H1 (cell line): ENCODE results near the gene ARHGAP42. TPM values are rescaled to one million over a fixed set of nuclear protein-coding genes. Genes with fewer than 3 reads are reported as not detected.

Source experiments
- CTCF ChIA-PET: fragments of 300-600 bp; sonication (Branson Sonifier 250); formaldehyde crosslinking; loops from one replicate; lab custom pipeline; 2021; ENCODE audit not compliant: partially characterized antibody; lab: Charles Lee
- POLR2A ChIA-PET: fragments of 300-600 bp; sonication (Branson Sonifier 250); formaldehyde crosslinking; loops from one replicate; lab custom pipeline; 2021; ENCODE audit warnings: inconsistent platforms; ENCODE audit not compliant: partially characterized antibody; lab: Charles Lee
- DNase-seq, 2 experiments: peaks; one replicate each; pipeline versions ENCODE4 v3.0.0 to v3.0.0-alpha.2; 2010 to 2022; ENCODE audit warnings: low spot score in 2 of 2, low read depth in 1 of 2, mixed read lengths in 1 of 2
- FAIRE-seq: peaks from 2 replicates; lab custom pipeline; 2011; peaks lifted over from hg19 to GRCh38; lab: Jason Lieb, UNC
- H2AFZ ChIP-seq: 2 replicates; pipeline ENCODE4 v1.8.1; 2012; ENCODE audit warnings: low read length, inconsistent platforms
- H2AK5ac ChIP-seq: 2 replicates; pipeline ENCODE4 v1.6.1; 2013; ENCODE audit warnings: low read depth, low read length
- H2BK120ac ChIP-seq: replicated peaks from 2 replicates; pipeline ENCODE3; 2013; ENCODE audit warnings: low read depth, low read length, inconsistent platforms
- H2BK12ac ChIP-seq: 2 replicates; pipeline ENCODE4 v1.6.1; 2013; ENCODE audit warnings: low read depth, low read length
- H2BK15ac ChIP-seq: 2 replicates; pipeline ENCODE4 v1.6.1; 2013; ENCODE audit warnings: low read length
- H2BK20ac ChIP-seq: 2 replicates; pipeline ENCODE4 v1.6.1; 2013; ENCODE audit warnings: low read length
- H2BK5ac ChIP-seq: 2 replicates; pipeline ENCODE4 v1.6.1; 2013; ENCODE audit warnings: low read depth, low read length
- H3K14ac ChIP-seq: 2 replicates; pipeline ENCODE4 v1.6.1; 2013; ENCODE audit warnings: inconsistent platforms; ENCODE audit not compliant: insufficient read length
- H3K18ac ChIP-seq: 2 replicates; pipeline ENCODE4 v1.6.1; 2013; ENCODE audit warnings: low read length; ENCODE audit errors: extremely low read depth
- H3K23ac ChIP-seq: 2 replicates; pipeline ENCODE4 v1.6.1; 2013; ENCODE audit warnings: inconsistent platforms; ENCODE audit not compliant: insufficient read length
- H3K23me2 ChIP-seq: 2 replicates; pipeline ENCODE4 v1.6.1; 2013; ENCODE audit warnings: low read depth, low read length
- H3K27ac ChIP-seq: 2 replicates; pipeline ENCODE4 v1.6.1; 2011; ENCODE audit warnings: low read depth, low read length, inconsistent platforms
- H3K27me3 ChIP-seq, 4 experiments: replicated peaks in 1 of 4; 1 replicate in 1 of 4; 2 replicates in 3 of 4; pipeline versions ENCODE4 v1.6.1 to v1.8.1; 2011 to 2013; ENCODE audit warnings: low read length in 3 of 4, mild to moderate bottlenecking in 3 of 4, inconsistent platforms in 2 of 4, mixed read lengths in 2 of 4, moderate library complexity in 1 of 4; ENCODE audit not compliant: control insufficient read depth in 3 of 4, insufficient read depth in 3 of 4; ENCODE audit errors: extremely low read depth in 1 of 4
- H3K36me3 ChIP-seq, 4 experiments: 2 replicates each; pipeline versions ENCODE4 v1.6.1 to v1.8.1; 2011 to 2013; ENCODE audit warnings: mild to moderate bottlenecking in 4 of 4, low read length in 3 of 4, moderate library complexity in 2 of 4, control low read depth in 1 of 4, inconsistent platforms in 1 of 4; ENCODE audit not compliant: insufficient read depth in 4 of 4, control insufficient read depth in 2 of 4
- H3K4ac ChIP-seq: replicated peaks from 2 replicates; pipeline ENCODE3; 2013; ENCODE audit warnings: low read length, low read depth, mixed read lengths, inconsistent platforms; ENCODE audit not compliant: insufficient read length
- H3K4me1 ChIP-seq, 4 experiments: replicated peaks in 1 of 4; 1 replicate in 1 of 4; 2 replicates in 3 of 4; pipeline versions ENCODE4 v1.6.1 to v1.8.1; 2011 to 2013; ENCODE audit warnings: low read length in 3 of 4, inconsistent platforms in 2 of 4, mixed read lengths in 1 of 4; ENCODE audit not compliant: insufficient read depth in 4 of 4, control insufficient read depth in 3 of 4
- H3K4me2 ChIP-seq, 2 experiments: 2 replicates each; pipeline versions ENCODE4 v1.6.1 to v1.8.1; 2011 to 2013; ENCODE audit warnings: low read depth in 2 of 2, low read length in 2 of 2, control low read depth in 1 of 2, inconsistent platforms in 1 of 2, mild to moderate bottlenecking in 1 of 2; ENCODE audit not compliant: insufficient read depth in 1 of 2
- H3K4me3 ChIP-seq, 4 experiments: fragments of 200-600, 300-600 bp in 1 of 4; sonication (generic), shearing (Covaris generic), sonication (Bioruptor Twin) in 1 of 4; 2 replicates each; pipeline versions ENCODE4 v1.5.1 to v1.8.1; 2011 to 2016; ENCODE audit warnings: low read length in 4 of 4, low read depth in 3 of 4, control low read depth in 2 of 4, inconsistent platforms in 2 of 4, mild to moderate bottlenecking in 2 of 4, mixed read lengths in 1 of 4, moderate library complexity in 1 of 4; ENCODE audit not compliant: insufficient read depth in 2 of 4; ENCODE audit errors: extremely low read depth in 1 of 4
- H3K56ac ChIP-seq: replicated peaks from 2 replicates; pipeline ENCODE3; 2013; ENCODE audit warnings: low read depth, mild to moderate bottlenecking, mixed read lengths, low read length, inconsistent platforms; ENCODE audit not compliant: insufficient read length
- H3K79me1 ChIP-seq: 2 replicates; pipeline ENCODE4 v1.6.1; 2013; ENCODE audit warnings: low read depth, low read length, control low read depth
- H3K79me2 ChIP-seq, 2 experiments: 2 replicates each; pipeline versions ENCODE4 v1.6.1 to v1.8.1; 2012 to 2013; ENCODE audit warnings: low read length in 2 of 2, mild to moderate bottlenecking in 2 of 2, inconsistent platforms in 1 of 2; ENCODE audit not compliant: insufficient read depth in 2 of 2, control insufficient read depth in 1 of 2
- H3K9ac ChIP-seq, 4 experiments: replicated peaks in 1 of 4; 1 replicate in 1 of 4; 2 replicates in 3 of 4; pipeline versions ENCODE4 v1.6.1 to v1.8.1; 2011 to 2013; ENCODE audit warnings: low read depth in 3 of 4, low read length in 3 of 4, control low read depth in 2 of 4, mild to moderate bottlenecking in 2 of 4, moderate library complexity in 2 of 4, inconsistent platforms in 1 of 4; ENCODE audit errors: extremely low read depth in 1 of 4
- H3K9me3 ChIP-seq, 2 experiments: 2 replicates each; pipeline versions ENCODE4 v1.6.1 to v1.8.1; 2012 to 2013; ENCODE audit warnings: mild to moderate bottlenecking in 2 of 2, moderate library complexity in 2 of 2, control low read depth in 1 of 2, inconsistent platforms in 1 of 2, low read depth in 1 of 2, low read length in 1 of 2, mixed read lengths in 1 of 2; ENCODE audit not compliant: insufficient read depth in 2 of 2
- H4K20me1 ChIP-seq, 2 experiments: replicated peaks in 1 of 2; 2 replicates each; pipeline versions ENCODE3 to v1.8.1; 2011 to 2013; ENCODE audit warnings: inconsistent platforms in 2 of 2, low read length in 2 of 2, mild to moderate bottlenecking in 1 of 2; ENCODE audit not compliant: insufficient read depth in 2 of 2, control insufficient read depth in 1 of 2
- H4K5ac ChIP-seq: 2 replicates; pipeline ENCODE4 v1.6.1; 2013; ENCODE audit warnings: low read length, low read depth, mixed read lengths, inconsistent platforms; ENCODE audit not compliant: insufficient read length
- H4K8ac ChIP-seq: 2 replicates; pipeline ENCODE4 v1.8.0; 2013; ENCODE audit warnings: mild to moderate bottlenecking, moderate library complexity, low read length, inconsistent platforms; ENCODE audit not compliant: insufficient read depth; ENCODE audit errors: extremely low read depth
- H4K91ac ChIP-seq: replicated peaks from 2 replicates; pipeline ENCODE3; 2013; ENCODE audit warnings: low read length, mixed read lengths, inconsistent platforms; ENCODE audit not compliant: insufficient read length
- BACH1 ChIP-seq: IDR thresholded peaks from 2 replicates; pipeline ENCODE4 v1.6.1; 2012; ENCODE audit warnings: low read length, improper control_type of control experiment
- BRCA1 ChIP-seq: IDR thresholded peaks from 2 replicates; pipeline ENCODE4 v1.6.1; 2012; ENCODE audit warnings: low read depth, low read length, improper control_type of control experiment
- GTF2F1 ChIP-seq: IDR thresholded peaks from 2 replicates; pipeline ENCODE4 v1.6.1; 2012; ENCODE audit warnings: low read depth, low read length, improper control_type of control experiment, borderline replicate concordance
- JUND ChIP-seq: IDR thresholded peaks from 2 replicates; pipeline ENCODE4 v1.6.1; 2011; ENCODE audit warnings: mild to moderate bottlenecking, improper control_type of control experiment, low read length
- POLR2AphosphoS5 ChIP-seq: IDR thresholded peaks from 2 replicates; pipeline ENCODE4 v1.6.1; 2011; ENCODE audit warnings: low read depth, low read length
- RNF2 ChIP-seq: fragments of 200-900, 300-1000 bp; sonication (generic); IDR thresholded peaks from 2 replicates; pipeline ENCODE4 v1.7.1; 2016; ENCODE audit warnings: borderline replicate concordance, low read depth, mild to moderate bottlenecking, antibody characterized with exemption, low read length; ENCODE audit not compliant: poor library complexity, severe bottlenecking; ENCODE audit errors: missing control alignments
- SIRT6 ChIP-seq: IDR thresholded peaks from one replicate; pipeline ENCODE4 v1.7.1; 2012; ENCODE audit warnings: low read length, inconsistent platforms
- SP4 ChIP-seq: IDR thresholded peaks from 2 replicates; pipeline ENCODE4 v1.6.1; 2012; ENCODE audit warnings: low read length, inconsistent platforms
- TCF12 ChIP-seq: IDR thresholded peaks from 2 replicates; pipeline ENCODE4 v1.6.1; 2011; ENCODE audit warnings: low read depth, mild to moderate bottlenecking, low read length
- YY1 ChIP-seq: IDR thresholded peaks from 2 replicates; pipeline ENCODE4 v1.6.1; 2011; ENCODE audit warnings: low read depth, mild to moderate bottlenecking, low read length
- ZNF274 ChIP-seq: IDR thresholded peaks from 2 replicates; pipeline ENCODE4 v1.7.0; 2012; ENCODE audit warnings: low read length, borderline replicate concordance; ENCODE audit errors: extremely low read depth
- WGBS, 2 experiments: shearing (Covaris generic) in 1 of 2; methylation state at CpG; one replicate each; pipeline versions ENCODE4 v1.1.6 to v1.1.7; 2013 to 2015; ENCODE audit warnings: low lambda C conversion rate in 2 of 2, mixed read lengths in 2 of 2, inconsistent platforms in 1 of 2, low coverage in 1 of 2, missing lambda C conversion rate in 1 of 2; ENCODE audit not compliant: insufficient replicate concordance in 2 of 2, insufficient coverage in 1 of 2, insufficient read length in 1 of 2; ENCODE audit errors: extremely low coverage in 1 of 2, missing lambda C conversion rate in 1 of 2; 5-methylcytosine and 5-hydroxymethylcytosine counted together
- polyA plus RNA-seq, 7 experiments: library from polyadenylated mRNA; depleted of rRNA in 3 of 7; stranded (reverse) in 5 of 7; unstranded in 2 of 7; fragments of >200 nt in 5 of 7; fragments of 200-250 nt in 2 of 7; gene quantifications; 1 replicate in 5 of 7; 2 replicates in 1 of 7; 4 replicates in 1 of 7; pipeline versions ENCODE4 v1.2.1 to v1.2.3, GENCODE V29; 2011 to 2013; ENCODE audit warnings: missing spikeins in 2 of 7, mixed read lengths in 2 of 7
- total RNA-seq: library from RNA; stranded (reverse); fragmentation: NEBNext Ultra II Directional; extraction: Animal tissue kit (Norgen Biotek cat#: 25700); gene quantifications from 2 replicates; pipeline ENCODE4 v1.2.1, GENCODE V29; 2021
- TF ChIP-seq, protein P1 (sequence below): IDR thresholded peaks from 2 replicates; pipeline ENCODE4 v1.6.1; 2011; ENCODE audit warnings: low read depth, mild to moderate bottlenecking, low read length; ENCODE audit not compliant: insufficient read depth

Gene ARHGAP42
- total and polyA plus RNA-seq, 2 of the 8 experiments (the other 6 are each of a cell fraction or from before 2014, with no cell fraction given), result 22.2 to 33.5 TPM

DNA sequence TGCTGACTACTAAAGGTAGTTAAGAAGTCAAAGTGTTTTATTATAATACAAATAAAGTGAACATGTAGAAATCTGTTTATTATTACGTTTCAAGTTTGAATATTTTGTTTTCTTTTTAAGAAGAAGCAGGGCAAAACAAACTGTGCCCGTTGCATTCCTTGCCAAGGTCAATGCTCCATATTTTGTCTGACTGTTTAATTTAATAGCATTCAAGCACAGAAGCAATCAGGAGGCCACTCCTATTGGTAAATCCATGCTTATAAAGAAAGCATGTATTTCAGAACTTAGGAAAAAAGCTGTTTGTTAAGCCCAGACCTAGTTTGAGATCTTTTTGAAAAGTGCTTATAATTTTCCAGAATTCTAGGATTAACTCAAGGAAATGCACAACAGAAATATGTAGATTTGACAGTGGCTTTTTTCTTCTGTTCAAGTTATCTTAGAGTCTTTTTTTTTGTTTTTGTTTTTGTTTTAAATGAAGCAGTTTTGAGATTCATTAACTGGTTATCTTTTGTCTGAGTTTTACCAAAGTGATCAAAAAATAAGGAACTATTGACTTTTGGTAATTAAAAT lies 51.7 kb downstream of the ARHGAP42 start:
- H3K27me3 ChIP-seq, result no peaks in the 10 kb centered on the region
- no peak overlapping the region for H4K5ac ChIP-seq
- ChIA-PET CTCF (interaction anchor here (3.2 kb wide), 1 partner anchor 14 kb away, joined by 13 read pairs; no protein-coding TSS in a partner anchor), POLR2A (interaction anchor here (1.1 kb wide), 1 partner anchor 13 kb away, joined by 3 read pairs; no protein-coding TSS in a partner anchor)
- H3K4me2 ChIP-seq, result no peak overlapping the region
- H3K4me1 ChIP-seq, result peaks cover 7 to 27% (median 21%) of the 10 kb centered on the region in 4 experiments
- H4K20me1 ChIP-seq, result no peaks in the 10 kb centered on the region
- H3K27ac ChIP-seq, result no peak overlapping the region
- H2BK5ac ChIP-seq, result no peak overlapping the region
- TF ChIP-seq YY1, result no peak
- no peak for TF ChIP-seq RNF2
- TF ChIP-seq GTF2F1, result no peak
- no peak for TF ChIP-seq SP4
- no peak for TF ChIP-seq JUND
- TF ChIP-seq BRCA1, result no peak
- TF ChIP-seq SIRT6, result no peak
- TF ChIP-seq, protein P1, sequence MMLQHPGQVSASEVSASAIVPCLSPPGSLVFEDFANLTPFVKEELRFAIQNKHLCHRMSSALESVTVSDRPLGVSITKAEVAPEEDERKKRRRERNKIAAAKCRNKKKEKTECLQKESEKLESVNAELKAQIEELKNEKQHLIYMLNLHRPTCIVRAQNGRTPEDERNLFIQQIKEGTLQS, result no peak
- no peak for TF ChIP-seq ZNF274
- no peak for TF ChIP-seq TCF12
- no peak for TF ChIP-seq POLR2AphosphoS5
- no peak for TF ChIP-seq BACH1
- H3K79me2 ChIP-seq, result peaks cover 0 to 62% of the 10 kb centered on the region in 2 experiments; a peak in 3 of 4 replicates
- no peak overlapping the region for H3K9ac ChIP-seq
- H3K4me3 ChIP-seq, result no peak overlapping the region
- H3K14ac ChIP-seq, result no peak overlapping the region
- H3K23me2 ChIP-seq, result no peaks in the 10 kb centered on the region
- DNase-seq (no peak), FAIRE-seq (no peak)
- H3K18ac ChIP-seq, result no peak overlapping the region
- no peak overlapping the region for H2BK120ac ChIP-seq
- H3K9me3 ChIP-seq, result no peaks in the 10 kb centered on the region
- no peak overlapping the region for H2BK12ac ChIP-seq
- WGBS, 2 experiments, result 66% methylated on average over 2 of the region's 2 CpGs; no CpG with 5 or more reads in 1 of the 2 experiments
- H3K79me1 ChIP-seq, result no peaks in the 10 kb centered on the region
- no peak overlapping the region for H2AK5ac ChIP-seq
- no peak overlapping the region for H2BK15ac ChIP-seq
- no peak overlapping the region for H2AFZ ChIP-seq
- no peak overlapping the region for H4K8ac ChIP-seq
- H2BK20ac ChIP-seq, result no peak overlapping the region
- H3K23ac ChIP-seq, result no peak overlapping the region
- no peak overlapping the region for H3K4ac ChIP-seq
- no peak overlapping the region for H4K91ac ChIP-seq
- H3K36me3 ChIP-seq, result no peaks in the 10 kb centered on the region
- H3K56ac ChIP-seq, result no peak overlapping the region
